Coronary artery (tissue), 2 donors: ENCODE data around the gene R3HDM4.

Source experiments
- DNase-seq: peaks from one replicate; pipeline ENCODE4 v3.0.0-alpha.2; 2017; ENCODE audit warnings: low spot score
- H3K27ac ChIP-seq, 2 donors: fragments of 200-600 bp; sonication (generic); one replicate each; pipeline ENCODE4 v1.5.1; 2016 to 2019
- H3K4me3 ChIP-seq: fragments of 200-600 bp; sonication (generic); 2 replicates; pipeline ENCODE4 v1.5.1; 2016; ENCODE audit warnings: mild to moderate bottlenecking, moderate library complexity
- TF ChIP-seq, protein P1 (sequence below): fragments of 200-600 bp; sonication (generic); IDR thresholded peaks from one replicate; pipeline ENCODE4 v1.5.1; 2019; ENCODE audit warnings: antibody characterized with exemption

The R3HDM4 gene

DNA sequence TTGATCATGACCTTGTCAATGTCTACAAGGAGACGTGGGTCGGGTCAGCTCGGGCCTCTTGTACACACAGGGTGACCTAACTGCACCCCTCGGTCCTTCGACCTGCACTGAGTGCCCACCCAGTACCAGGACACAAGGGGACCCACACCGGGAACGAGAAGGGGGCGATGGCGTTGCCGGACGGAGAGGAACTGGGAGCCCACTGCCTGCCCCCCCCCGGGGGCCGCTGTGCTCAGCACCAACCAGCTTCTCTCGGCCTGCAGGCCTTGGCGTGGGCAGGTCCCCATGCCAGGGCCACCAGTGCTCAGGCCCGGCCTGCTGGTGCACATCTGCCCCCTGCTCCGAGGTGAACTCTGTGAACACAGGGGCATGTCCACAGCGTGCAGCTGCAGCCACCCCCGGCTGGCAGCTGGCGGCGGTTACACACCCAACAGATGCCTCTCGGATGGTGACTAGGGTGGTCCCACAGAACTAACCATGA, 39.4 kb downstream of the R3HDM4 start:
- no peak overlapping the region for H3K4me3 ChIP-seq
- no peak for DNase-seq
- TF ChIP-seq, protein P1, sequence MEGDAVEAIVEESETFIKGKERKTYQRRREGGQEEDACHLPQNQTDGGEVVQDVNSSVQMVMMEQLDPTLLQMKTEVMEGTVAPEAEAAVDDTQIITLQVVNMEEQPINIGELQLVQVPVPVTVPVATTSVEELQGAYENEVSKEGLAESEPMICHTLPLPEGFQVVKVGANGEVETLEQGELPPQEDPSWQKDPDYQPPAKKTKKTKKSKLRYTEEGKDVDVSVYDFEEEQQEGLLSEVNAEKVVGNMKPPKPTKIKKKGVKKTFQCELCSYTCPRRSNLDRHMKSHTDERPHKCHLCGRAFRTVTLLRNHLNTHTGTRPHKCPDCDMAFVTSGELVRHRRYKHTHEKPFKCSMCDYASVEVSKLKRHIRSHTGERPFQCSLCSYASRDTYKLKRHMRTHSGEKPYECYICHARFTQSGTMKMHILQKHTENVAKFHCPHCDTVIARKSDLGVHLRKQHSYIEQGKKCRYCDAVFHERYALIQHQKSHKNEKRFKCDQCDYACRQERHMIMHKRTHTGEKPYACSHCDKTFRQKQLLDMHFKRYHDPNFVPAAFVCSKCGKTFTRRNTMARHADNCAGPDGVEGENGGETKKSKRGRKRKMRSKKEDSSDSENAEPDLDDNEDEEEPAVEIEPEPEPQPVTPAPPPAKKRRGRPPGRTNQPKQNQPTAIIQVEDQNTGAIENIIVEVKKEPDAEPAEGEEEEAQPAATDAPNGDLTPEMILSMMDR, result no peak
- H3K27ac ChIP-seq, result no peak overlapping the region

DNA sequence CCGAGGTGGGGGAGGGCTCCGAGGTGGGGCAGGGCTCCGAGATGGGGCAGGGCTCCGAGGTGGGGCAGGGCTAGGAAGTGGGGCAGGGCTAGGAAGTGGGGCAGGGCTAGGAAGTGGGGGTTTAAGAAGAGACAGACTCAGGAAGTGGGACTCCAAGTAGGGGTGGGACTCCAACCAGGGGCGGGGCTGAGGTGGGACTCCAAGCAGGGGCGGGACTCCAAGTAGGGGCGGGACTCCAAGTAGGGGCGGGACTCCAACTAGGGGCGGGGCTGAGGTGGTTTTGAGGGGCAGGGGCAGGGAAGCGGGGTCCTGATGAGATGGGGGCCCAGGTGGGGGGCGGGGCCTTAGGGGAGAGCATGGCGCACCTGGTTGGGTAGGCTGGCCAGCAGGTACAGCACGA, 39.9 kb downstream of the R3HDM4 start:
- no peak for DNase-seq
- no peak overlapping the region for H3K4me3 ChIP-seq
- TF ChIP-seq, protein P1, result no peak
- H3K27ac ChIP-seq, result no peak overlapping the region

DNA sequence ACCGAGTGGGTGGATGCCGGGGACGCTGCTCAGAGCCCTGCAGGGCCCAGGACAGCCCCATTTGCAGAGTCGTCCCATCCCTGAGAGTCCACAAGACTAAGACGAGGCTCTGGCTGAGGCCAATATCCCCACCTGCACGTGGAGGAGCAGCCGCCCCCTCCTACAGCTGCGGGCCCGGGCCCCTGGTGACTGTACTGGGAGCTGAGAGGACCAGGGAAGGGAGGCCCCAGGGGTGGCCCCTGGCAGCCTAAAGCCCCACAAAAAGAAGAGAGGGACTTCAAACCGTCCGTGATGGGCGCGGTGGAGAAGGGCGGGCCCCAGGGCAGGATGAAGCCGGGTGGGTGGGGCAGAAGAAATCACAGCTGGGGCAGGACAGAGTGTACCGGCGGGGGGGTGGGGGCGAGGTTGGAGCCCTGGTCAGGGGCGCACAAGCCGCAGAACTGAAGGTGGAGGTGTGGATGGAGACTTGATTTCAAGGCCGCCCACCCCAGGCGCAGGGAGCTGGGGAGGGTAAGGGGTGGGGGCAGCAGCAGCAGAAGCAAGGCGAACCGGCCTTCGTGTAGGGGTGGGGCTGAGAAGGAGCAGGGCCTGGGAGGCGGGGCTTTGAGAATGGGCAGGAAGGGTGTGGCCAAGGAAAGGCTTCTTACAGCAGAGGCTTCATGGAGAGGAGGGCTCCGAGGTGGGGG, 40.6 kb downstream of the R3HDM4 start:
- DNase-seq, result no peak
- TF ChIP-seq, protein P1, result no peak
- Histone ChIP-seq H3K4me3 (no peak overlapping the region), H3K27ac (peak overlapping the region in 1 of 2 donors; percentile 62)

GRCh38 chr19:871446-872265, 41.4 kb downstream of the R3HDM4 start:
- TF ChIP-seq, protein P1, result no peak
- no peak overlapping the region for H3K4me3 ChIP-seq
- DNase-seq, result no peak
- H3K27ac ChIP-seq, result peak overlapping the region in 1 of 2 donors; percentile 62

DNA sequence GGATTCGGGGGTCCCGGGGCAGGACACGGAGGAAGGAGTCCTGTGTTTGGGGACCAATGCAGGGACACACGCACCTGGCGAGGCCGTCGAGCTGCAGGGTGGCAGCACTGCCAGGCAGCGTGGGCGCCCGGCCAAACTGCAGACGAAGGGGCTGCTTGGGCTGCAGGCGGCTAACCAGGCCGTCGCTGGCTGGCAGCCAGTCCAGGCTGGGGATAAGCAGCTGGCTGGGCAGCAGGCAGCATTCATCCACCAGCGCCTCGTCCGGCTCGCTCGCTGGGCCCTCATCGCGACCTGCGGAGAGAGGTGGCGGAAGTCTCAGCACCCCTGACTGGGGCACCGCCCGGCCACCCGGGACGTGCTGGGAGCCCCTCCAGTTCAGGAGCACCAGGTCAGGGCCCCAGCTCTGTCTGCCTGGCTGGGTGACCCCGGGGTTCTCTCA, 42.0 kb downstream of the R3HDM4 start:
- TF ChIP-seq, protein P1, result no peak
- no peak for DNase-seq
- no peak overlapping the region for H3K4me3 ChIP-seq
- no peak overlapping the region for H3K27ac ChIP-seq

DNA sequence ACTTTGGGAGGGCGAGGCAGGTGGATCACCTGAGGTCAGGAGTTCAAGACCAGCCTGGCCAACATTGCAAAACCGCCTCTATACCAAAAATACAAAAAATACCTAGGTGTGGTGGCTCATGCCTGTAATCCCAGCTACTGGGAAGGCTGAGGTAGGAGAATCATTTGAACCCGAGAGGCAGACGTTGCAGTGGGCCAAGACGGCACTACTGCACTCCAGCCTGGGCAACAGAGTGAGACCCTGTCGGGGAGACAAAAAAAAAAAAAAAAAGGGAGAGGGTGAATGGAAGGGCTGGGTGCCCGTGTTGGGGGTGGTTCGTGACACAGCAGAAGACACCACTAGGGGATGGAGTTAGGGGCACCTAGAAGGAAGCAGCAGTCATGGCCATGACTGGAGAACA, 42.7 kb downstream of the R3HDM4 start:
- peak overlapping the region; percentile 66 to 83 for H3K27ac ChIP-seq
- no peak overlapping the region for H3K4me3 ChIP-seq
- DNase-seq, result no peak
- TF ChIP-seq, protein P1, result no peak
